ENCODE data around the gene ROBO1.

ROBO1 gene

DNA sequence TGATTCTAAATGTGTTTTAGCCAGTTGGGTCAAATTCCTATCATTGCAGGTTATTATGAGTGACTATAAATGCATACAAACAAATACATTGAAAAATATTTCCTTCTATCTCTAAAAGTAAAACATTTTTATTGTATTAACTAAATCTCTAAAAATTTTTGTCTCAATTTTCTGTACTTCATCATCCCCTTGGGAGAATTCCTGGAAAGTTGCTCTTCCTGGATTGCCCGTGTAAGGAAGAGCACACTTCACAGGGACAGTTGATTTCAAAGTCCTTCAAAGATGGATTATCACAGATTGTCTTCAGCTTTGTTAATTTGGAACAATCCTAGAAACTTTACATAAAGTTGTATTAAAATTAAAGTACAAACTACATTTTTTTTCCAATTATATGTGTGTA, 595.6 kb downstream of the ROBO1 start:
- TF ChIP-seq CTCF (IDR thresholded peaks at IDR 0.05): no peak
- H3K27ac ChIP-seq: no peak overlapping the region
- DNase-seq (ENCODE audit: low spot score): no peak
- no peak overlapping the region for H3K4me3 ChIP-seq

- Histone ChIP-seq H3K4me3 (no peak overlapping the region), H3K27ac (no peak overlapping the region)
- TF ChIP-seq CTCF (IDR thresholded peaks at IDR 0.05): no peak
- DNase-seq (ENCODE audit: low spot score): no peak
Measured at GRCh38 chr3:79170021-79170420, 597.8 kb downstream of the ROBO1 start.

- Histone ChIP-seq H3K27ac (no peak overlapping the region), H3K4me3 (no peak overlapping the region)
- no peak for DNase-seq (ENCODE audit: low spot score)
- no peak for TF ChIP-seq CTCF (IDR thresholded peaks at IDR 0.05)
Measured at GRCh38 chr3:79167651-79168416, 600.0 kb downstream of the ROBO1 start.

DNA sequence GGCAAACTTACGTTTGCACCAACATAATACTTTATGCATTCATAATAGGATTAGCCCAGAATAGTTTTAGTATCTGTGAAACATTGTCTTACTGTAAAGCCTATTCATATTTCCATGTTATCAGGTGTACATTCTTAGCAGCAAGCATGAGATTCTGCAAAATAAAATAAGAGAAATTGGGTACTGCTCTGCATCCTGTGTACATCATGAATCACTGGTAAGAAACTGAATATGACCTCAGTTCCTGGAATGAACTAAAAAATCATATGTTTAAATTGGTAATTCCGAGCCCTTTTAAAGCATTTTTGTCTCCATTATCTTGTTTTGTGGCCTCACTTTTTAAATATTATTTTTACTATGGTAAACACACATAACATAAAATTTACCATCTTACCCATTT, 605.1 kb downstream of the ROBO1 start:
- H3K27ac ChIP-seq: no peak overlapping the region
- no peak for DNase-seq (ENCODE audit: low spot score)
- no peak for TF ChIP-seq CTCF (IDR thresholded peaks at IDR 0.05)
- H3K4me3 ChIP-seq: no peak overlapping the region

DNA sequence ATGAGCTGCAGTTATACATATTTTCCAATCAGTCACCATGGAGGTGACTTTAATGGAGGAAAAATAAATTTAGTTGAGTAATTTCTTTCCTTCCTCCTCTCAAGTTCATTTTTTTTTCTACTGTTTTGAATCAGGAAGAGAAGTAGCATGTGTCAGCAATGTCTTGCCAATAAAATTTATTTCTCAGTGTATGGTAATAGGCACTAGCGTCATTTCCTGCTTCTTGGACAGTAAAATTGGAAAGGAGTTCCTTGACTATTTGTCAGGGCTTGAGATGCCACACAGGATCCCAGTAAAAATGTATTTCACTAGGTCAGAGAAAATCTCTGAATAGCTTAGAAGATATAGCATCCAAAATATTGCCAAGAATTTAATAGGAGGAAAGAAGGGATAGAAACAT, 605.9 kb downstream of the ROBO1 start:
- no peak for TF ChIP-seq CTCF (IDR thresholded peaks at IDR 0.05)
- no peak overlapping the region for H3K4me3 ChIP-seq
- no peak for DNase-seq (ENCODE audit: low spot score)
- H3K27ac ChIP-seq: no peak overlapping the region

GRCh38 chr3:79160421-79160820, 607.4 kb downstream of the ROBO1 start:
- no peak for TF ChIP-seq CTCF (IDR thresholded peaks at IDR 0.05)
- no peak for DNase-seq (ENCODE audit: low spot score)

DNA sequence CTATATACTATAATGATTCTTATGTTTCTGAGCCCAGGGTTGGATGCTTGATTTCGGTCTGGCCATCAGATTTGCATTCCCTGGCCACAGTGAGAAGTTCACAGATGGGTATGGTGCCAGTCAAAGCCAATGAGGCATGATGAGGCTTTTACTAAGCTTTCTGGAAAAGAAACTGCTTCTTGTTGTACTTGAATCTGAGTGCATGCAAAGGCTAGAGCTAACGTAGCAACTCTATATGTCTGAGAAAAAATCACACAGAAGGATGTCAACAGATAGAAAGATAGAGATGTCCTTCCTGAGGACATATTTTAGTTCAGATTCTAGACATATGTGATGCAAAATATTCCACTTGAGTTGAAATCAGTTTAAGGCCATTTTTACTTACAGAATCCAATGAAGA, 608.1 kb downstream of the ROBO1 start:
- DNase-seq (ENCODE audit: low spot score): no peak
- no peak for TF ChIP-seq CTCF (IDR thresholded peaks at IDR 0.05)
- Histone ChIP-seq H3K4me3 (no peak overlapping the region), H3K27ac (no peak overlapping the region)

More at GRCh38 chr3:79160421-79160820, 607.4 kb downstream of the ROBO1 start:
- no peak overlapping the region for H3K27ac ChIP-seq
- H3K4me3 ChIP-seq: no peak overlapping the region

Data from coronary artery (tissue), 2 donors.